H1 (cell line): Measurements from ENCODE around the gene CDC42EP5. TPM values are rescaled to one million over a fixed set of nuclear protein-coding genes. Genes with fewer than 3 reads are reported as not detected.
A peak's percentile ranks its signal among the peaks of the same experiment; 100 is the strongest.

Source experiments
- CTCF ChIA-PET: fragments of 300-600 bp; sonication (Branson Sonifier 250); formaldehyde crosslinking; loops from one replicate; lab custom pipeline; 2021; ENCODE audit not compliant: partially characterized antibody; lab: Charles Lee
- POLR2A ChIA-PET: fragments of 300-600 bp; sonication (Branson Sonifier 250); formaldehyde crosslinking; loops from one replicate; lab custom pipeline; 2021; ENCODE audit warnings: inconsistent platforms; ENCODE audit not compliant: partially characterized antibody; lab: Charles Lee
- DNase-seq, 2 experiments: peaks; one replicate each; pipeline versions ENCODE4 v3.0.0 to v3.0.0-alpha.2; 2010 to 2022; ENCODE audit warnings: low spot score in 2 of 2, low read depth in 1 of 2, mixed read lengths in 1 of 2
- FAIRE-seq: peaks from 2 replicates; lab custom pipeline; 2011; peaks lifted over from hg19 to GRCh38; lab: Jason Lieb, UNC
- H2AFZ ChIP-seq: 2 replicates; pipeline ENCODE4 v1.8.1; 2012; ENCODE audit warnings: low read length, inconsistent platforms
- H2AK5ac ChIP-seq: 2 replicates; pipeline ENCODE4 v1.6.1; 2013; ENCODE audit warnings: low read depth, low read length
- H2BK120ac ChIP-seq: replicated peaks from 2 replicates; pipeline ENCODE3; 2013; ENCODE audit warnings: low read depth, low read length, inconsistent platforms
- H2BK12ac ChIP-seq: 2 replicates; pipeline ENCODE4 v1.6.1; 2013; ENCODE audit warnings: low read depth, low read length
- H2BK15ac ChIP-seq: 2 replicates; pipeline ENCODE4 v1.6.1; 2013; ENCODE audit warnings: low read length
- H2BK20ac ChIP-seq: 2 replicates; pipeline ENCODE4 v1.6.1; 2013; ENCODE audit warnings: low read length
- H2BK5ac ChIP-seq: 2 replicates; pipeline ENCODE4 v1.6.1; 2013; ENCODE audit warnings: low read depth, low read length
- H3K14ac ChIP-seq: 2 replicates; pipeline ENCODE4 v1.6.1; 2013; ENCODE audit warnings: inconsistent platforms; ENCODE audit not compliant: insufficient read length
- H3K18ac ChIP-seq: 2 replicates; pipeline ENCODE4 v1.6.1; 2013; ENCODE audit warnings: low read length; ENCODE audit errors: extremely low read depth
- H3K23ac ChIP-seq: 2 replicates; pipeline ENCODE4 v1.6.1; 2013; ENCODE audit warnings: inconsistent platforms; ENCODE audit not compliant: insufficient read length
- H3K23me2 ChIP-seq: 2 replicates; pipeline ENCODE4 v1.6.1; 2013; ENCODE audit warnings: low read depth, low read length
- H3K27ac ChIP-seq: 2 replicates; pipeline ENCODE4 v1.6.1; 2011; ENCODE audit warnings: low read depth, low read length, inconsistent platforms
- H3K27me3 ChIP-seq, 4 experiments: replicated peaks in 1 of 4; 1 replicate in 1 of 4; 2 replicates in 3 of 4; pipeline versions ENCODE4 v1.6.1 to v1.8.1; 2011 to 2013; ENCODE audit warnings: low read length in 3 of 4, mild to moderate bottlenecking in 3 of 4, inconsistent platforms in 2 of 4, mixed read lengths in 2 of 4, moderate library complexity in 1 of 4; ENCODE audit not compliant: control insufficient read depth in 3 of 4, insufficient read depth in 3 of 4; ENCODE audit errors: extremely low read depth in 1 of 4
- H3K36me3 ChIP-seq, 4 experiments: 2 replicates each; pipeline versions ENCODE4 v1.6.1 to v1.8.1; 2011 to 2013; ENCODE audit warnings: mild to moderate bottlenecking in 4 of 4, low read length in 3 of 4, moderate library complexity in 2 of 4, control low read depth in 1 of 4, inconsistent platforms in 1 of 4; ENCODE audit not compliant: insufficient read depth in 4 of 4, control insufficient read depth in 2 of 4
- H3K4ac ChIP-seq: replicated peaks from 2 replicates; pipeline ENCODE3; 2013; ENCODE audit warnings: low read length, low read depth, mixed read lengths, inconsistent platforms; ENCODE audit not compliant: insufficient read length
- H3K4me1 ChIP-seq, 4 experiments: replicated peaks in 1 of 4; 1 replicate in 1 of 4; 2 replicates in 3 of 4; pipeline versions ENCODE4 v1.6.1 to v1.8.1; 2011 to 2013; ENCODE audit warnings: low read length in 3 of 4, inconsistent platforms in 2 of 4, mixed read lengths in 1 of 4; ENCODE audit not compliant: insufficient read depth in 4 of 4, control insufficient read depth in 3 of 4
- H3K4me2 ChIP-seq, 2 experiments: 2 replicates each; pipeline versions ENCODE4 v1.6.1 to v1.8.1; 2011 to 2013; ENCODE audit warnings: low read depth in 2 of 2, low read length in 2 of 2, control low read depth in 1 of 2, inconsistent platforms in 1 of 2, mild to moderate bottlenecking in 1 of 2; ENCODE audit not compliant: insufficient read depth in 1 of 2
- H3K4me3 ChIP-seq, 4 experiments: fragments of 200-600, 300-600 bp in 1 of 4; sonication (generic), shearing (Covaris generic), sonication (Bioruptor Twin) in 1 of 4; 2 replicates each; pipeline versions ENCODE4 v1.5.1 to v1.8.1; 2011 to 2016; ENCODE audit warnings: low read length in 4 of 4, low read depth in 3 of 4, control low read depth in 2 of 4, inconsistent platforms in 2 of 4, mild to moderate bottlenecking in 2 of 4, mixed read lengths in 1 of 4, moderate library complexity in 1 of 4; ENCODE audit not compliant: insufficient read depth in 2 of 4; ENCODE audit errors: extremely low read depth in 1 of 4
- H3K56ac ChIP-seq: replicated peaks from 2 replicates; pipeline ENCODE3; 2013; ENCODE audit warnings: low read depth, mild to moderate bottlenecking, mixed read lengths, low read length, inconsistent platforms; ENCODE audit not compliant: insufficient read length
- H3K79me1 ChIP-seq: 2 replicates; pipeline ENCODE4 v1.6.1; 2013; ENCODE audit warnings: low read depth, low read length, control low read depth
- H3K79me2 ChIP-seq, 2 experiments: 2 replicates each; pipeline versions ENCODE4 v1.6.1 to v1.8.1; 2012 to 2013; ENCODE audit warnings: low read length in 2 of 2, mild to moderate bottlenecking in 2 of 2, inconsistent platforms in 1 of 2; ENCODE audit not compliant: insufficient read depth in 2 of 2, control insufficient read depth in 1 of 2
- H3K9ac ChIP-seq, 4 experiments: replicated peaks in 1 of 4; 1 replicate in 1 of 4; 2 replicates in 3 of 4; pipeline versions ENCODE4 v1.6.1 to v1.8.1; 2011 to 2013; ENCODE audit warnings: low read depth in 3 of 4, low read length in 3 of 4, control low read depth in 2 of 4, mild to moderate bottlenecking in 2 of 4, moderate library complexity in 2 of 4, inconsistent platforms in 1 of 4; ENCODE audit errors: extremely low read depth in 1 of 4
- H3K9me3 ChIP-seq, 2 experiments: 2 replicates each; pipeline versions ENCODE4 v1.6.1 to v1.8.1; 2012 to 2013; ENCODE audit warnings: mild to moderate bottlenecking in 2 of 2, moderate library complexity in 2 of 2, control low read depth in 1 of 2, inconsistent platforms in 1 of 2, low read depth in 1 of 2, low read length in 1 of 2, mixed read lengths in 1 of 2; ENCODE audit not compliant: insufficient read depth in 2 of 2
- H4K20me1 ChIP-seq, 2 experiments: replicated peaks in 1 of 2; 2 replicates each; pipeline versions ENCODE3 to v1.8.1; 2011 to 2013; ENCODE audit warnings: inconsistent platforms in 2 of 2, low read length in 2 of 2, mild to moderate bottlenecking in 1 of 2; ENCODE audit not compliant: insufficient read depth in 2 of 2, control insufficient read depth in 1 of 2
- H4K5ac ChIP-seq: 2 replicates; pipeline ENCODE4 v1.6.1; 2013; ENCODE audit warnings: low read length, low read depth, mixed read lengths, inconsistent platforms; ENCODE audit not compliant: insufficient read length
- H4K8ac ChIP-seq: 2 replicates; pipeline ENCODE4 v1.8.0; 2013; ENCODE audit warnings: mild to moderate bottlenecking, moderate library complexity, low read length, inconsistent platforms; ENCODE audit not compliant: insufficient read depth; ENCODE audit errors: extremely low read depth
- H4K91ac ChIP-seq: replicated peaks from 2 replicates; pipeline ENCODE3; 2013; ENCODE audit warnings: low read length, mixed read lengths, inconsistent platforms; ENCODE audit not compliant: insufficient read length
- CBX5 ChIP-seq: fragments of 300-800, 300-1000 bp; sonication (generic); IDR thresholded peaks from 2 replicates; pipeline ENCODE4 v1.7.1; 2016; ENCODE audit warnings: antibody characterized with exemption, low read length, low read depth
- HDAC2 ChIP-seq, 2 experiments: fragments of 300-600 bp in 1 of 2; sonication (generic) in 1 of 2; IDR thresholded peaks; 2 replicates each; pipeline ENCODE4 v1.6.1; 2011 to 2012; ENCODE audit warnings: low read depth in 2 of 2, low read length in 2 of 2, mild to moderate bottlenecking in 2 of 2, moderate library complexity in 2 of 2, borderline replicate concordance in 1 of 2, inconsistent platforms in 1 of 2
- POLR2A ChIP-seq, 2 experiments: IDR thresholded peaks; 1 replicate in 1 of 2; 2 replicates in 1 of 2; pipeline ENCODE4 v1.6.1; 2011; ENCODE audit warnings: low read depth in 2 of 2, low read length in 2 of 2, mild to moderate bottlenecking in 2 of 2; ENCODE audit errors: control extremely low read depth in 1 of 2
- POLR2AphosphoS5 ChIP-seq: IDR thresholded peaks from 2 replicates; pipeline ENCODE4 v1.6.1; 2011; ENCODE audit warnings: low read depth, low read length
- SP2 ChIP-seq: IDR thresholded peaks from 2 replicates; pipeline ENCODE4 v1.6.1; 2012; ENCODE audit warnings: mild to moderate bottlenecking, low read length, inconsistent platforms
- YY1 ChIP-seq: IDR thresholded peaks from 2 replicates; pipeline ENCODE4 v1.6.1; 2011; ENCODE audit warnings: low read depth, mild to moderate bottlenecking, low read length
- WGBS, 2 experiments: shearing (Covaris generic) in 1 of 2; methylation state at CpG; one replicate each; pipeline versions ENCODE4 v1.1.6 to v1.1.7; 2013 to 2015; ENCODE audit warnings: low lambda C conversion rate in 2 of 2, mixed read lengths in 2 of 2, inconsistent platforms in 1 of 2, low coverage in 1 of 2, missing lambda C conversion rate in 1 of 2; ENCODE audit not compliant: insufficient replicate concordance in 2 of 2, insufficient coverage in 1 of 2, insufficient read length in 1 of 2; ENCODE audit errors: extremely low coverage in 1 of 2, missing lambda C conversion rate in 1 of 2; 5-methylcytosine and 5-hydroxymethylcytosine counted together
- polyA plus RNA-seq, 7 experiments: library from polyadenylated mRNA; depleted of rRNA in 3 of 7; stranded (reverse) in 5 of 7; unstranded in 2 of 7; fragments of >200 nt in 5 of 7; fragments of 200-250 nt in 2 of 7; gene quantifications; 1 replicate in 5 of 7; 2 replicates in 1 of 7; 4 replicates in 1 of 7; pipeline versions ENCODE4 v1.2.1 to v1.2.3, GENCODE V29; 2011 to 2013; ENCODE audit warnings: missing spikeins in 2 of 7, mixed read lengths in 2 of 7
- total RNA-seq: library from RNA; stranded (reverse); fragmentation: NEBNext Ultra II Directional; extraction: Animal tissue kit (Norgen Biotek cat#: 25700); gene quantifications from 2 replicates; pipeline ENCODE4 v1.2.1, GENCODE V29; 2021

Gene CDC42EP5
- total and polyA plus RNA-seq, 2 of the 8 experiments (the other 6 are each of a cell fraction or from before 2014, with no cell fraction given): 1.8 to 2.1 TPM

- Histone ChIP-seq H4K91ac (no peak overlapping the region), H4K5ac (no peak overlapping the region), H2AFZ (no peak overlapping the region), H3K4ac (no peak overlapping the region), H3K18ac (no peak overlapping the region), H3K23ac (no peak overlapping the region), H2BK12ac (peak overlapping the region; percentile 52; the same call in 1 of the 2 replicates), H2BK120ac (no peak overlapping the region), H3K23me2 (peaks cover 4% of the 10 kb centered on the region), H3K36me3 (peaks cover 0 to 6% (median 0%) of the 10 kb centered on the region in 4 experiments; a peak in 1 of 8 replicates), H2AK5ac (no peak overlapping the region), H2BK5ac (no peak overlapping the region), H3K79me1 (peaks cover 3% of the 10 kb centered on the region; the same call in 1 of the 2 replicates), H3K27me3 (no peaks in the 10 kb centered on the region; a peak in 2 of 7 replicates), H3K4me2 (no peak overlapping the region), H3K4me1 (peaks cover 0 to 37% (median 20%) of the 10 kb centered on the region in 4 experiments; a peak in 6 of 7 replicates), H3K79me2 (no peaks in the 10 kb centered on the region), H2BK15ac (no peak overlapping the region), H3K14ac (no peak overlapping the region), H4K8ac (no peak overlapping the region), H3K9ac (no peak overlapping the region), H3K4me3 (no peak overlapping the region), H3K56ac (no peak overlapping the region), H3K27ac (no peak overlapping the region), H4K20me1 (peaks cover 14 to 18% of the 10 kb centered on the region in 2 experiments), H2BK20ac (no peak overlapping the region), H3K9me3 (no peaks in the 10 kb centered on the region)
- TF ChIP-seq POLR2A (IDR thresholded peaks at IDR 0.05; ENCODE audit: control extremely low read depth in 1 of 2, low read depth in 2 of 2, low read length in 2 of 2) (peak in 1 of 2 experiments; percentile 20; a peak in 1 of 3 replicates), HDAC2 (IDR thresholded peaks at IDR 0.05; ENCODE audit: borderline replicate concordance in 1 of 2, low read depth in 2 of 2, low read length in 2 of 2) (no peak), YY1 (no peak), SP2 (no peak), POLR2AphosphoS5 (peak; percentile 40; the same call in 1 of the 2 replicates), CBX5 (no peak)
- FAIRE-seq (no peak), DNase-seq (no peak)
- ChIA-PET POLR2A (interaction anchor here (0.9 to 13.5 kb wide), 9 partner anchors 13 to 43 kb away, joined by 3 to 133 read pairs (median 8); partner anchors contain the start of genes LENG8, LENG9 and TTYH1), CTCF (interaction anchor here (1.7 to 2.0 kb wide), 2 partner anchors 13 to 42 kb away, joined by 9 to 11 read pairs; no protein-coding TSS in a partner anchor)
- WGBS, 2 experiments: 92% methylated on average over 5 of the region's 5 CpGs; no CpG with 5 or more reads in 1 of the 2 experiments
These were observed 39.4 kb downstream of the CDC42EP5 start for GRCh38 chr19:54433697-54434096.
